LNCaP clone FGC (cell line): ENCODE results near the gene SCAF4.
"Not testable (repeated sequence)": the region's sequence is repeated elsewhere in the genome, so short reads cannot be mapped to it uniquely, and the experiment has no call there.

Experiments used
- DNase-seq: peaks from one replicate; pipeline ENCODE4 v3.0.0-alpha.2; 2011; ENCODE audit warnings: low read depth
- H3K4me3 ChIP-seq: 2 replicates; pipeline ENCODE4 v1.5.1; 2011; ENCODE audit warnings: mild to moderate bottlenecking, low read depth, low read length, control low read depth
- CTCF ChIP-seq: IDR thresholded peaks from 2 replicates; pipeline ENCODE4 v1.5.1; 2012; ENCODE audit warnings: mild to moderate bottlenecking; ENCODE audit not compliant: control insufficient read depth, insufficient read depth; ENCODE audit errors: extremely low read depth

The SCAF4 gene

GRCh38 chr21:31671146-31671716 is 60.7 kb downstream of the SCAF4 start:
- no peak for DNase-seq
- TF ChIP-seq CTCF = no peak
- no peak overlapping the region for H3K4me3 ChIP-seq

GRCh38 chr21:31670070-31670469 is 61.8 kb downstream of the SCAF4 start:
- TF ChIP-seq CTCF = no peak
- no peak for DNase-seq

GRCh38 chr21:31668651-31669491 is 63.0 kb downstream of the SCAF4 start:
- no peak for DNase-seq
- TF ChIP-seq CTCF = no peak
- no peak overlapping the region for H3K4me3 ChIP-seq

More at GRCh38 chr21:31670070-31670469, 61.8 kb downstream of the SCAF4 start:
- no peak overlapping the region for H3K4me3 ChIP-seq

- no peak overlapping the region for H3K4me3 ChIP-seq
- no peak for DNase-seq
- no peak for TF ChIP-seq CTCF
Observed at GRCh38 chr21:31667639-31668038, 64.3 kb downstream of the SCAF4 start.

GRCh38 chr21:31667132-31667531 is 64.8 kb downstream of the SCAF4 start:
- TF ChIP-seq CTCF = no peak
- DNase-seq = no peak
- H3K4me3 ChIP-seq = no peak overlapping the region

- DNase-seq = no peak
- no peak overlapping the region for H3K4me3 ChIP-seq
- no peak for TF ChIP-seq CTCF
Observed at GRCh38 chr21:31666445-31667010, 65.4 kb downstream of the SCAF4 start.

- not testable (repeated sequence) for DNase-seq, H3K4me3 ChIP-seq
Observed at GRCh38 chr21:31665869-31666268, 66.0 kb downstream of the SCAF4 start.
